SU-DHL-6 (cell line): ENCODE data around the gene RAN.

Source experiments
- EZH2phosphoT487 ChIP-seq: fragments of 200-600 bp; sonication (generic), shearing (Covaris generic); conservative IDR thresholded peaks from 2 replicates; pipeline ENCODE4 v1.6.1; 2018; ENCODE audit warnings: mild to moderate bottlenecking, antibody characterized with exemption, low read length, moderate library complexity, mixed read lengths
- TF ChIP-seq, protein P1 (sequence below): fragments of 200-600 bp; sonication (generic); IDR thresholded peaks from one replicate; pipeline ENCODE4 v1.5.1; 2017; ENCODE audit warnings: antibody characterized with exemption, mild to moderate bottlenecking, low read length, moderate library complexity; ENCODE audit not compliant: insufficient read depth, poor library complexity, severe bottlenecking

DNA sequence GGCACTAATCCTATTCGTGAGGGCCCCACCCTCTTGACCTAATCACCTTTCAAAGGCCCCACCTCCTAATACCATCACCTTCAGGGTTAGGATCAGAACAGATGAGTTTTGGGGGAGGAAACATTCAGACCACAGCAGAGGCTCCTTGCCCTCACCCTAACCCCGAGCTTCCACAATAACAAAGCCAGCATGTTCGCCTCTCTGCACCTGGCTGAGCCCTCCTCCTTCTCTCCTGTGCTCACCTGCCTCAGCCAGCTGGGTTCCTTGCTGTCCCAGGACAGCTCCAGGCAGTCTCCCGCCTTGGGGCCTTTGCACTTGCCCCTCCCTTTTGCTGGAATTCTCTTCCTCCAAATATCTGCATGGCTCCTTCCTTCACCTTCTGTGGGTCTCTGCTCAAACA is 9.7 kb upstream of the RAN start:
- TF ChIP-seq, protein P1, sequence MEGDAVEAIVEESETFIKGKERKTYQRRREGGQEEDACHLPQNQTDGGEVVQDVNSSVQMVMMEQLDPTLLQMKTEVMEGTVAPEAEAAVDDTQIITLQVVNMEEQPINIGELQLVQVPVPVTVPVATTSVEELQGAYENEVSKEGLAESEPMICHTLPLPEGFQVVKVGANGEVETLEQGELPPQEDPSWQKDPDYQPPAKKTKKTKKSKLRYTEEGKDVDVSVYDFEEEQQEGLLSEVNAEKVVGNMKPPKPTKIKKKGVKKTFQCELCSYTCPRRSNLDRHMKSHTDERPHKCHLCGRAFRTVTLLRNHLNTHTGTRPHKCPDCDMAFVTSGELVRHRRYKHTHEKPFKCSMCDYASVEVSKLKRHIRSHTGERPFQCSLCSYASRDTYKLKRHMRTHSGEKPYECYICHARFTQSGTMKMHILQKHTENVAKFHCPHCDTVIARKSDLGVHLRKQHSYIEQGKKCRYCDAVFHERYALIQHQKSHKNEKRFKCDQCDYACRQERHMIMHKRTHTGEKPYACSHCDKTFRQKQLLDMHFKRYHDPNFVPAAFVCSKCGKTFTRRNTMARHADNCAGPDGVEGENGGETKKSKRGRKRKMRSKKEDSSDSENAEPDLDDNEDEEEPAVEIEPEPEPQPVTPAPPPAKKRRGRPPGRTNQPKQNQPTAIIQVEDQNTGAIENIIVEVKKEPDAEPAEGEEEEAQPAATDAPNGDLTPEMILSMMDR, result no peak
- TF ChIP-seq EZH2phosphoT487, result no peak
